ENCODE measurements around the gene ZSWIM1. TPM values are rescaled to one million over a fixed set of nuclear protein-coding genes. Genes with fewer than 3 reads are reported as not detected.

ZSWIM1 gene
- total RNA-seq, 1 donor from 2014 or later, result 17.3 TPM

DNA sequence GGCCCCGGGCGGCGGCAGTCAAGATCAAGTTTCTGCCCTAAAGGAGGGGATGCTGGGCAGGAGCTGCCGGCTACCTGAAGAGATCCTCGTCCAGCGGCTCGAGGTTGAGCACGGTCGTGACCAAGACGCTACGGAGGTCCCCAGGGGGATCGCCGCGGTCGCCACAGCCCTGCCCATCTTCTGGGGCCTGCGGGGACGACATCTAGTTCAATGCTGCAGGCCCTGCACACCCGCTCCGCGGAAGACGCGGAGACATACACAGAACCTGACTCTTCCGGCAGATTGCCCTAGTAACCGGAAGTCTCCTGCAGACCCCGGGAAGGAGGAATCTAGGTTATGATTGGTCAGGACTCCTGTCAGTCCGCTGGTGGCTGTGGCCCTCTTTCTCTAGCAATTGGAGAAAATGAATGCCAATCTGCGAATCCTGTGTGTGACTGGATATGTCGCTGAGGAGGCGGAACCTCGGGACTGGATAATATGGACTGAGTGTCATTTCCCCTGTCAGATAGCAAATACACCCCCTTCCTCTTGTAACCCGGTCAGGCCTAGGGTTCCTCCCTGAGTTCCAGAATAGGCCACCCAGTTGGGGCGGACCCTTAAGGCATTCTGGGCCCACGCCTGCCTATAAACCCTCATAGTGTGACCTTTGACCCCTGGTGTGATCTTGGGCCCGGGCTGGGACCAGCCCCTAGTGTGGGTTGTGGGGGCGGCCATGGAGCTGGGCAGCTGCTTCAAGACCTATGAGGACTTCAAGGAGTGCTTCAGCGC, 23.7 kb upstream of the ZSWIM1 start, which contains the start of the genes ACOT8 and ZSWIM3:
ACOT8 (minus strand) TSS at position 279 of the 768 bp plus-strand sequence; CDS start at position 202, 77 bp downstream.
ZSWIM3 (plus strand) TSS at position 501 of the 768 bp plus-strand sequence; CDS start at position 713, 212 bp downstream.
- Mint-ChIP-seq H3K4me3 (peak within 1 kb of the TSS; percentile 96), H3K4me1 (ENCODE audit: unreplicated experiment) (peaks cover 25% of the 10 kb centered on the region), H3K36me3 (no peaks in the 10 kb centered on the region), H3K27ac (peak within 1 kb of the TSS; percentile 90), H3K27me3 (no peaks in the 10 kb centered on the region), H3K9me3 (no peaks in the 10 kb centered on the region)
- peak; percentile 93 for DNase-seq (ENCODE audit: extremely low spot score, unreplicated experiment)
- no peak for TF ChIP-seq CTCF (conservative IDR thresholded peaks at IDR 0.05)

- no peak for TF ChIP-seq CTCF (conservative IDR thresholded peaks at IDR 0.05)
These were observed 23.2 kb upstream of the ZSWIM1 start for GRCh38 chr20:45857882-45858216.

GRCh38 chr20:45859916-45860315, 21.1 kb upstream of the ZSWIM1 start:
- no peaks in the 10 kb centered on the region for H3K9me3 Mint-ChIP-seq
- H3K27ac Mint-ChIP-seq, result no peak overlapping the region
- no peak overlapping the region for H3K4me3 Mint-ChIP-seq
- peaks cover 31% of the 10 kb centered on the region for H3K4me1 Mint-ChIP-seq (ENCODE audit: unreplicated experiment)
- peaks cover 4% of the 10 kb centered on the region for H3K36me3 Mint-ChIP-seq
- TF ChIP-seq CTCF (conservative IDR thresholded peaks at IDR 0.05), result no peak
- no peaks in the 10 kb centered on the region for H3K27me3 Mint-ChIP-seq
- no peak for DNase-seq (ENCODE audit: extremely low spot score, unreplicated experiment)

More at GRCh38 chr20:45857882-45858216, 23.2 kb upstream of the ZSWIM1 start:
- peak overlapping the region; percentile 90 for H3K27ac Mint-ChIP-seq
- no peaks in the 10 kb centered on the region for H3K27me3 Mint-ChIP-seq
- no peaks in the 10 kb centered on the region for H3K36me3 Mint-ChIP-seq
- H3K9me3 Mint-ChIP-seq, result no peaks in the 10 kb centered on the region
- no peak for DNase-seq (ENCODE audit: extremely low spot score, unreplicated experiment)
- H3K4me3 Mint-ChIP-seq, result peak overlapping the region; percentile 96
- peaks cover 25% of the 10 kb centered on the region for H3K4me1 Mint-ChIP-seq (ENCODE audit: unreplicated experiment)

DNA sequence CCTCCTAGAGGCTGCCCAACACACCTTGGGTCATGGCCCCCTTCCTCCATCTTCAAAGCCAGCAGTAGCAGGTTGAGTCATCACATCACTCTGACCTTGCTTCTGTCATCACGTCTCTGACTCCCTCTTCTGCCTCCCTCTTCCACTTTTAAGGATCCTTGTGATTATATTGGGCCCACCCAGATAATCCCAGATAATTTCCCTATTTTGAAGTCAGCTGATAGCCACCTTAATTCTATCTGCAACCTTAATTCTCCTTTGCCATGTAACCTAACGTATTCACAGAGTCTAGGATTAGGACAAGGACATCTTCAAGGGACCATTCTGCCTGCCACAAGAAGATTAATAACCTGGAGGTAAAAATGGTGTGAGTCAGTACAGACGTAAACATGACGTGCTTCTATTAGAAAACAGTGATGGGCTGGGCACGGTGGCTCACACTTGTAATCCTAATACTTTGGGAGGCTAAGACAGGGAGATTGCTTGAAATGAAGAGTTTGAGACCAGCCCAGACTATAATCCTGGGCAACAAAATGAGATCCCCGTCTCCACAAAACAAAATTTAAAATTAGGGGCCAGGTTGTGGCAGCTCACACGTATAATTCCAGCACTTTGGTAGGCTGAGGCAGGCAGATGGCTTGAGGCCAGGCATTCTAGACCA, 20.3 kb upstream of the ZSWIM1 start:
- H3K27me3 Mint-ChIP-seq, result no peaks in the 10 kb centered on the region
- no peaks in the 10 kb centered on the region for H3K9me3 Mint-ChIP-seq
- H3K27ac Mint-ChIP-seq, result peak overlapping the region; percentile 7
- H3K4me1 Mint-ChIP-seq (ENCODE audit: unreplicated experiment), result peaks cover 31% of the 10 kb centered on the region
- H3K4me3 Mint-ChIP-seq, result peak overlapping the region; percentile 27
- DNase-seq (ENCODE audit: extremely low spot score, unreplicated experiment), result no peak
- peaks cover 4% of the 10 kb centered on the region for H3K36me3 Mint-ChIP-seq
- TF ChIP-seq CTCF (conservative IDR thresholded peaks at IDR 0.05), result no peak

- peaks cover 30% of the 10 kb centered on the region for H3K4me1 Mint-ChIP-seq (ENCODE audit: unreplicated experiment)
- H3K4me3 Mint-ChIP-seq, result no peak overlapping the region
- H3K36me3 Mint-ChIP-seq, result peaks cover 4% of the 10 kb centered on the region
- peak overlapping the region; percentile 7 for H3K27ac Mint-ChIP-seq
- H3K27me3 Mint-ChIP-seq, result no peaks in the 10 kb centered on the region
- DNase-seq (ENCODE audit: extremely low spot score, unreplicated experiment), result no peak
- no peak for TF ChIP-seq CTCF (conservative IDR thresholded peaks at IDR 0.05)
- no peaks in the 10 kb centered on the region for H3K9me3 Mint-ChIP-seq
These were observed 19.6 kb upstream of the ZSWIM1 start for GRCh38 chr20:45861221-45862075.
